ENCODE data around the gene FPR1.

Gene FPR1

DNA sequence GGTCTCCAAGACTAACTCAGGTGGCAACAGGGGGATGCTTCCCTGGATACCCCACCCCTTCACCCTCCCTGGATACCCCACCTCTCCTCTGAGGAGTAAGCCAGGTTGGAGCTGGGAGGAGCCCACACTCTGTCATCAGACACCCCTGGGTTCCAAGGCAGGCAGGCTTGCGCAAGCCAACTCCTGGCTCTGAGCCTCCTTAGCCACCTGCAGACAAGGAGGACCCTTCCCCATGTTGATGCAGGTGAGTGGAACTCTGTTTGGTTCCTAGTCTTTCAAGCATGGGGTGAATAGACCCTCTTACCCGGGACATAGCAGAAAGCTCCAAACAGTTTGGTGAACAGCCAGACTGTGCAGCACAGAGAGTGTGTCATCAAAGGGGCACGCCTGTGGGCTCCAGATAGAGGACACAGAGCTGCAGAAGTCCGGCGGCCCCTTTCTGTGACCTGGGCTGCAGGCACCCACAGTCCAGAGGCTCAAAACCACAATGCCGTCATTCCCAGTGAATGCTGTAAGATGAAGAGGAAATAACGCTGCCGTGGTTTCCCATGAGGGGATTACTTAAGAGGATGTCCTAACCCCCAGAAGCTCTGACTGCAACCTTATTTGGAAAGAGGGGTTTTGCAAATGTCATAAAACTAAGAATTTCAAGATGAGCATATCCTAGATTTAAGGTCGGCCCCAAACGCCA is 15.8 kb downstream of the FPR1 start:
- DNase-seq, result no peak

DNA sequence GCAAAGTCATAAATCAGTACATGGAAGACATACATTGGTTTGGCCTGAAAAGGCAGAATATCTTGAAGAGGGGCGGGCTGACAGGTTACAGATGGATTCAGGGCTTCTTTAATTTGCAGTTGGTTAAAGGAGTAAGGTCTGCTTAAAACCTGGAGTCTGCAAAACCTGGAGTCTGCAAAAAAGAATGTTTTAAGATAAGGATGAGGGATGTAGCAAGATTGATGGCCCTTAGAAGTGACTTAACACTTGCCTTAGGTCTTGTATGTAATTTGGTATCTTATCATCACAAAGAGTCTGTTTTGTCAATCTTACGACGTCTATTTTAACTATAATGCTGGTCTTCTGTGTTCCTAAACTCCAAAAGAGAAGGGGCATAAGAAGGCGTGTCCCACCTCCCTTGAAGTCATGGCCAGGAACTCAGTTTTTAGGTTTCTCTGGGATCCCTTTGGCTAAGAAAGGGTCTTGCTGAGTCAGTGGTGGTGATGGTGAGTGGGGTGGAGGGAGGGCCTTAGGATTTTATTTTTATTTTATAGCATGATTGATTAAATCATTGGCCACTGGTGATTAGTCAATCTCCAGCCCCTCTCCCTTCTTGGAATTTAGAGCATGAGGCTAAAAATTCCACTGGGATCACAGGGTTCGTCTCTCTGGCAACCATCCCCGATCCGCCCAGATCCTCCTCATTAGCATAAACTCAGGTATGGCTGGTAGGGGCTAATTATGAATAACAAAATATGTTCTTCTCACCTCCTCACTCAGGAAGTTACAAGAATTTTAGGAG is 17.7 kb downstream of the FPR1 start:
- no peak for DNase-seq

DNA sequence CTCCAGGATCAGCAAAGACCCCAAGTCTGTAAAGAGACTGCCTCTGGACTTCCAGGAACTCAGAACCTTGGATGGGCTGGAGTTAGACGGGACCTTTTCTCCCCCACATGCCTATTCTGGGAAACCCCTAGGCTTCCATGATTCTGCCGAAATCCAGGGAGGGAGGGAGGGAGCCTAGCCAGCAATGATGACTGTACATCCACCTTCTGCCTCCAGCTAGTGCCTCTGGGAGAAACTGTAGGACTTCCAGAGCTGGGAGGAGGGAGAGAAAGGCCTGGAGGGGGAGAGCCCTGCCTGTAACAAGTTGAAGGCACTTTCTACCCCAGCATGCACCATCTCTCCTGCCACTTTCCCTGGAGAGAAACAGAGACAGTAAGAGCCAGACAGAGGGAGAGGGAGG is 21.9 kb downstream of the FPR1 start:
- DNase-seq, result no peak

DNA sequence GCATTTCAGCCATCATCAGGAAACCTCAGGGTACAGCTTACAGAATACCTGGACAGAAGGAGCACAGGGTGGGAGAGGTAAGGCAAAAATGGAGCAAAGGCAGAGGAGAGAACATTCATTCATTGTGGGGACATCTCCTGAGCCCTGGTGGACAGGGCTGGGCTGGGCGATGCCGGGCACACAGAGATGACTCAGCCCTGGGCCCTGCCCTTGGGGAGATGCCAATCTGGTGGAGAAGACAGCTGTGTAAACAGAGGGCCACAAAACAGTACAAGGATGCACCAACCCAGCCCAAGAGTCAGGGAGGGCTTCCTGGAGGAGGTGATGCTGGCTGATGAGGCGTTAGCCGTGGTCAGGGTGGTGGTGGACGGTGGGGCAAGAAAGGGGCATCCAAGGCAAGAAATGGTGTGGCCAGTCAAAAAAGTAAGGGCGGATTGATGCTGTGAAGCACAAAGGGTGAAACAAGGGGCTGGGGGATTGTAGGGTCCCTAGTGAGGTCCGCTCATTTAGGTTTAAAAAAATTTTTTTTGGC is 24.3 kb downstream of the FPR1 start:
- DNase-seq, result no peak

DNA sequence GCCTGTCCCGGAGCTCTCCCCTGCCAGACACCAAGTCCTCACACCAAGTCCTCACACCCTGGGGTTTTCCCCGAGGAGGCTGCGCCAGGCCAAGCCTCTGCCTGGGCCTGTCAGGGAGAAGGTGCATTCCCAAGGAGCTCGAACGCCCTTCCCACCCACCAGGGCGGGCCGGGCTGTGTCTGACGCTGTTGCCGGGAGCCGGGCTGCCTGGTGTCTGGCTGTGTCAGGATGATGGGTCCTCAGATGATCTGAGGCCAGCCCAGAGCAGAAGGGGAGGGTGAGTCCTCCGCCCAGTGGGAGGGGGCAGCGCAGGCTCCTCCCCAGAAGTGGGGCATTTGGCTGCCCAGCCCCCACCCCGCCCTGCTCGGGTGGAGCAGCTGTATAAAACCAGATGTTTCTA is 25.6 kb downstream of the FPR1 start:
- no peak for DNase-seq

DNA sequence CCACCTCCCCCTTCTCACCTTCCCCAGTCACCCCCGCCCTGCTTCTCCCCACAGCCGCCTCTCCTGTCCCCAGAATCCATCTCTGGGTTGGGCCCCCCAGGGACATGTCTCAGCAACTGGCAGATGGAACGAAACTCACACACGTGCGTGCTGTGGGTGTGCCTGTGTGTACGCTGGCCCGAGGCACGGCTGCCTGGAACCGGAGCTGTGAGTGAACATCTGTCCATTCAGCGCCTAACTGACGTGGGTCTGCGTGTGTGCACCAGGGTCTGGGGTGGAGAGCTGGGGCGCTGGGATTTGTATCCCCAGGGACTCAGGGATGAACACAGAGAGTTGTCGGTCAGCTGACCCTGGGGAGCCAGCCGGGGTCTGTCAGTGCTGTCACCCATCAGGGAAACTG is 27.1 kb downstream of the FPR1 start:
- no peak for DNase-seq

DNA sequence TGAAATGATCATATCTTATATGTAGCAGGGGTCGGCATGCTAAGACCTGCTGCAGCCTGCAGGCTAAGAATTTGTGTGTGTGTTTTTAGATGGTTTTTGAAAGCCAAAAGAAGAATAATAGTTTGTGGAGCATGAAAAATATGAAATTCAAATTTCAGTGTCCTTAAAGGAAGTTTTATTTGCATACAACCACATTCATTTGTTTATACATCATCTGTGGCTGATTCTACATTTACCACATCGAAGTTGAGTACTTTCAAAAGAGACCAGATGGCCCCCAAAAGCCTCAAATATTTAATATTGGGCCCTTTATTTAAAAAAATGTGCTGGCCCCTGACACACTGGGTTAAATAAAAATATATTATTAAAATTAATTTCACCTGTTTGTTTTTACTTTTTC is 29.2 kb downstream of the FPR1 start:
- DNase-seq, result no peak

DNA sequence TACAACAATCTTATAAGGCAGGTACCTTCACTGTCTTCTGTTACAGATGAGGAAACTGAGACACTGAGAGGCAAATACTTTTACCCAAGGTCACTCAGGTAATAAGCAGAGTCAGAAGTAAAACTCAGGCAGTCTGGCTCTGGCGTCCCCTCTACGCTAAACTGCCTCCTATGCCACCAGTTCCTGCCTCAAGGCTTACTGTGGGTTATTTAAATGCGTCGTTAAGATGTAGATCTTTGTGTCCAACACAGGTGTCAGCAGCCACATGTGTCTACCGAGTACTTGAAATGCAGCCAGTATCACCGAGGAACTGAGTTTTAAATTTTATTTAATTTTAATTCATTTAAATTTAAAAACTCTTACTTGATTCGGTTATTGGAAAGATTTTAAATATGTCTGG is 29.8 kb downstream of the FPR1 start:
- DNase-seq, result no peak

DNA sequence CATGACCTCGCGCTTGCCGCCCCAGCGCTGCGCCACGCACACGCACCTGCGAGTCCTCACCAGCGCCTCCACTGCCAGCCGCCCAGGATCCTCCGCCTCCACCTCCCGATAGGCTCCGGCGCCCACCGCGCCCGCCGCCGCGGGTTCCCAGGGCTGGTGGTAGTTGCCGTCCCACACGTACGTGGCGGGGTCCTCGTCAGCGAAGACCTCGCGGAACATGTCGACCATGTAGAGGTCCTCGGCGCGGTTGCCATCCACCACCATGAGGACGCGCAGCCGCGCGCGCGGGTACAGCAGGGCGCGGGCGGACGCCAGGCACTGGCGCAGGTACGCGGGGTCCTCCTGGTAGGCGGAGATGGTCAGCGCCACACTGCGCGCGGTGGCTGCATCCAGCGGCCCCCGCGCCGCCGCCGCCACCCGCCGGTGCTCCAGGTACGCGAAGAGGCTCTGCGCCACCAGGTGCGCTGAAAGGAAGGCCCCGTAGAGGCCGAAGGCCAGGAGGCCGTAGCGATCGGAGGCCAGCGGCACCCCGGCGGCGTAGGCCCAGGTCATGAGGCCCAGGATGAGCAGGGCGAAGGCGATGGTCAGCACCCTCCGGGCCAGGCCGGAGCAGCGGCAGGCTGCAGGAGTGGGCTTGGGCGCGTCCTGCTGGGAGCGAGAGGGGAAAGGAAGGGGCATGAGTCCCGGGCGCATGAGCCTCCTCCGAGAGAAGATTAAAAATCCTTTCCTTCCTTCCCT is 32.3 kb downstream of the FPR1 start:
- no peak for DNase-seq

DNA sequence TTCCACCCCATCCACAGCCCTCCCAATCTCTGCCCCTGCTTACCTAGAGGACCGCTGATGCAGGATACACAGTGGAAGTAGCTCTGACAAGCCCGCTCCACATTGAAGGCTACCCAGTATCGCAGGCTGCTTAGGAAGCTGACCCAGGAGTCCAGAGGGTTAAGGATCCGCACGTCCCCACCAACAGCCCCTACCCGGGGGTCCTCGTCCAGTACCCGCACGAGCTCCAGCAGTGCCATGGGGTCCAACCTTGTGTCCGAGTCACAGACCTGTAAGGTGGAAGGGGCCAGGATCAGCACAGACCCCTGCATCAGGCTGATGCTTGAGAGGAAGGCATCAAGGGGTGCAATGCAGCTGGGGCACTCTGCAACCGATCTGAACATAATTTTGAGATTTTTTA is 34.8 kb downstream of the FPR1 start:
- no peak for DNase-seq

DNA sequence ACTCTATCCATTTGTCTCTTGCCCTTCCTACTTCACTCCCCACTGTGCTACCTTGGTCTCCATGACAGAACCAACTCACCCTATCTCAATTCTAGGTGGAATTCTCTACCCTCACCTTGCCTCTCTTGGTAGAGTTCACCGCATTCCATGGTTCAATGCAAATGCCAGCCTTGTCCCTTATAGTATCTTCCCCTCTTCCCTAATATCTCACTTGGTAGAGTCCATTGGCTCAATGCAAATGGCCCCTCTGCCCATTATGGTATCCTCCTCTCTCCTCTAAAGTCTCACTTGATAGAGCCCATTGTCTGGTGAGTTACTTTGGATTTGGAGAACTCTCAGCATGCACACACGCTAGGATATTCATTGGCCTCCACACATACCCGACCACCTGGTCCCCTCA is 35.8 kb downstream of the FPR1 start:
- no peak for DNase-seq

DNA sequence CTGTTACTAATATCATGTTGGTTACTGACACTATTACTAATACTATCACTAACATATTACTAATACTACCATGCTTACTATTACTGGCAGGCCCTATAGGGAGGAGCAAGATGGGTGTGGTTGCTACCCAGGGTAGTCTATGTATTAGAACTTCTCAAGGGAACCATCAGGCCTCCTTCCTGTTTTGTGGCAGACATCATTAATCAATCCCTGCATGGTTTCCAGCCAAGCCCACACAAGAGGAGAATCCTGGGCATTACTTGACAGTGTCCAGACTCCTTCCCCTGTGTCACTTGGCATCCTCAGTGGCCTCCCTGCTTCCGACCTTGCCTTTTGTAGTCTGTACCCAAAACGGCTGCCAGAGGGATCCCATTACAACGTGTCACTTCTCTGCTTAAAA is 36.8 kb downstream of the FPR1 start:
- DNase-seq, result no peak

DNA sequence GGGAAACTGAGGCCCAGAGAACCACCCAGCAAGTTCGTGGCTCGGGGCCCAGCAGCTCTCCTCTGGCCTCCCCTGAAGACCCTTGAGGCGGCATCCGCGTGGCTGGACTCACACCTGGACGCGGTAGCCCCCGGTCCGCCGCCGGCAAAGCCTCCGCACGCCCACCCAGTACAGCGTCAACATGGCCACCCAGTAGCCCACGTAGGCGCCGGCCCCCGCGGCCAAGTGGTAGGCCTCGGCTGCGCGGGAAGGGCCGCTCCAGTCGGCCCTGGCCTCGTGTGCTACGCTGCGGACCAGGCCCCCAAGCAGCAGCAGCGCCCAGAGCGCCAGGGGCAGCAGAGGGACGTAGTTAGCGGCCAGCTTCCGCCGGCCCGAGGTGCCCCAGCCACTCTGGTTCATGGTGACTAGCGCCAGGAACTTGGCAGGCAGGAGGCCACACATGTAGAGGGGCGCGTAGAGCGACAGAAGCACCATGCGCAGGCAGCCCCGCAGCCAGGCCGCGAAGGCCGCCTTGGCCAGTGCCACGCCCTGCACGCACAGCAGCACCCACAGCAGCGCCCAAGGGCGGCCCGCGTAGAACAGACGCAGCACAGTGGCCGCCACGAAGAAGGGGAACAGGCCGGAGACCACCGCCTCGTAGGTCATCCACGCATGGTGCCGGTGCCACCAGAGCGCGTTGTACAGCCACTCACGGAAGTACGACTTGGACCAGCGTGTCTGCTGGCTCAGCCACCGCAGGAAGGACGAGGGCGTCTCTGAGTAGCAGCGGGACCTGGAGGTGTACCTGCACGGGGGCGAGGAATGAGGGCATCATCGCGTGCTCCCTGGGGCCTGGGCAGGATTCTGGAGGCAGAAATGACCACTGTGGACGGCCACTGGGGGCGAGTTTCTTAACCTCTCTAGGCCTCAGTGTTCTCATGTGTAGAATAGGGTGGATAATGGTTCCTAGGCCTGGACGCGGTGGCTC is 38.1 kb downstream of the FPR1 start:
- no peak for DNase-seq

DNA sequence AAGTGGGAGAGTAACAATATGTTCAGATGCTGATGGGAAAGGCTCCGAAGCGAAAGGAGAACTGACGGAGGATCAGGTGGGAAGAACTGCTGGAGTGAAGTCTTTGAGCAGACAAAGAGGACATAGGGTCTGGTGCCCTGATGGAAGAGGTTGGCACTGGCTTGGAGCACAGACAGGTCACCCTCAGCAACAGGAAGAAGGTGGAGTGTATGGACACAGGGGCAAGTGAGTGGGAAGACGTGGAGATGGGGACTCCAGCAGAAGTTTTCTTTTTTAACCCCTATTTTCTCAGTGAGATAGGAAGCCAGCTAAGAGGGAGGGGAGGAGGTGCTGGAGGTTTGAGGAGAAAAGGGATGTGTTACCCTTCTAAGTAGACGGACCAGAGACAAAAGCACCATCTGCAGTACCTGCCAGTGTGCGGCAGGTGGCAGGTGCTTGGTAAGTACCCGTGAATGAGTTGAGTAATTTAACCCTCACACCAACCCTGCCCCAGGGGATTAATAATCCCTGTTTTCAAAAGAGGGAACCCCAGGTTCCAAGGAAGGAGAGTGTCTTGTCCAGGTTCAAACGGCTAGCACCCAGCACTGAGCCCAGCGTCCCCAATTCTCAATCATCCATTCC is 39.1 kb downstream of the FPR1 start:
- DNase-seq, result no peak

DNA sequence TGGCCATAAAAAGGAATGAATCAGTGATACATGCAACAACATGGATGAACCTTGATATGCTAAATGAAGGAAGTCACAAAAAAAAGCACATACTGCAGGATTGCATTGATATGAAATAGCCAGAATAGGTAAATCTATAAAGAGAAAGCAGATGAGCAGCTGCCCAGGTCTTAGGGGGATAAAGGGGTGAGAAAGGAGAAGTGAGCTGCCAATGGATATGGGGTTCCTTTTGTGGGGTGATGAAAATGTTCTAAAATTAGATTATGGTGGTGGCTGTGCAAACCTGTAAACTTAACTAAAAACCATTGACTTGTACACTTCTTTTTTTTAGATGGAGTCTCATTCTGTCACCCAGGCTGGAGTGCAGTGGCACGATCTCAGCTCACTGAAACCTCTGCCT is 40.0 kb downstream of the FPR1 start:
- DNase-seq, result no peak

DNA sequence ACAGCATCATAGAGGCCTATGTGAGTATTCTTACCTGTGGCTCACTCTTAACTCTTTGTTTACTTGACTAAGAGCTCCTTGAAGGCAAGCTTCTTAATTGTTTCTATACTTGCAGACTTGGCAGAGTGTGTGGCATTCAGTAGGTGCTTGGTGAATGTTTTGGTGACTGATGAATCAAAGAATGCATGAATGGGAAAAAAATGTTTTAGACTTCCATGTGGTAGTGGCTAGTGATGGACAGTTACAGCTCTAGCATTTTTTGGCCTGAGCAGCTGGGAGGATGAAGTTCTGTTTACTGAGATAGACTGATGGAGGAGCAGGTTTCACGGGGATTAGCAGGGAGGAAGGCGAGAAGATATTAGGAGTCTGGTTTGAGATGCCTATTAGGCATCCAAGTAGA is 41.5 kb downstream of the FPR1 start:
- DNase-seq, result no peak

DNA sequence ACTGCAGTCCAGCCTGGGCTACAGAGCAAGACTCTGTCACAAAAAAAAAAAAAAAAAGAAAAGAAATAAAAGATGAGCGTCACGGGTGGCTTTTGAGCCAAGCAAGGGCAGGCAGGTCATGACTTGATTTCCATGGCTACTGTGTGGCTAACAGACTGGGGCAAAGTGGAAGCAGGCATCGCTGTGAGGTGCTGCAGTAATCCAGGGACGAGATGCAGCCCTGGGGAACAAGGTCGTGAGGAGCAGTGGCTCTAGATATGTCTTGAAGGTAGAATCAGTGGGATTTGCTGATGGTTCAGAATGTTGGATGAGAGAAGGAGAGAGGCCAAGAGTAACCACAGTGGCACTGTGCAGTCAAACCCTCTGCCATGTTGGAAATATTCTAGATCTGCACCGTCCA is 42.1 kb downstream of the FPR1 start:
- no peak for DNase-seq

DNA sequence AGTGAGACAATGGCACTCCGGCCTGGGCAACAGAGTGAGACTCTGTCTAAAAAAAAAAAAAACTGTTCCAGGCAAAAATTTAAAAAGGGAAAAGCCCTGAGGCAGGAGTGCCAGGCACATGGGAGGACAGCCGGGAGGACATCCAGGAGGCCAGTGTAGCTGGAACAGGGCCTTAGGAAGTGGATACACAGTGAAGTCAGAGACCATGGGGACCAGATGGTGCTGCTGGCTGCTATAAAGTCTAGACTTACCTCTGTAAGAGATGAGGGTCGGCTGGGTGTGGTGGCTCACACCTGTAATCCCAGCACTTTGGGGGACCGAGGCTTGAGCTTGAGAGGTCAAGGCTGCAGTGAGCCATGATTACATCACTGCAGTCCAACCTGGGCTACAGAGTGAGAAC is 42.9 kb downstream of the FPR1 start:
- DNase-seq, result no peak

DNA sequence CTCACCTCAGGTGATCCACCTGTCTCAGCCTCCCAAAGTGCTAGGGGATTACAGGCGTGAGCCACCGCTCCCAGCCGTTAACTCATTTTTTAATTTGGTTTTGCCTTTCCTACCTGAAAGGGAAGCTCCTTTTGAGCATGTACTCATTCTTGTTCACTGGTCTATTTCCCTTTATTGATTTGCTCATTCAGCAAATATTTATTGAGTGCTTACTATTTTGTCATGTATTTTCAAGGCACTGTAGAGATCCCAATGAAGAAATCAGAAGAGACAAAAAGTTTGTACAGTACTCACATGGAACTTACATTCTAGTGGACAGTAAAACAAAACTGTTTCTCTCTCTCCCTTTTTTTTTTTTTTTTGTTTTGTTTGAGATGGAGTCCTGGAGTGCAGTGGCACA is 44.8 kb downstream of the FPR1 start:
- no peak for DNase-seq

DNA sequence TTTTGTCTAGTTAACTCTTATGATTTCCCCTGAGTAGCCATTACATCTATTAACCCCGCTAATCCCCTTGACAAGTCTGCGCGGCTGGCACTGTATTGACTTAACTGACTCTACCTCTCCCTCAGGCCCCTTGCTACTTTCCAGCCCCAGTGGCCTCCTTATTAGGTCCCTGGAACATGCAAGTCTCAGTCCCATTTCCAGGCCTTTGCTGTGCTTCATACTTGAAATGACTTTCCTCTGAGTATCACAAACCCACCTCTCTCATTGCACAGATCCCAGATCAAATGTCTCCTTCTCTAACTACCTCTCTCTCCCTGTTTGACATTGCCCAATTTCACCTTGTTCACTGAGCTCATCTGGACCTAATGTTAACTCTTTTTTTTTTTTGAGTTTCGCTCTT is 45.4 kb downstream of the FPR1 start:
- no peak for DNase-seq

DNA sequence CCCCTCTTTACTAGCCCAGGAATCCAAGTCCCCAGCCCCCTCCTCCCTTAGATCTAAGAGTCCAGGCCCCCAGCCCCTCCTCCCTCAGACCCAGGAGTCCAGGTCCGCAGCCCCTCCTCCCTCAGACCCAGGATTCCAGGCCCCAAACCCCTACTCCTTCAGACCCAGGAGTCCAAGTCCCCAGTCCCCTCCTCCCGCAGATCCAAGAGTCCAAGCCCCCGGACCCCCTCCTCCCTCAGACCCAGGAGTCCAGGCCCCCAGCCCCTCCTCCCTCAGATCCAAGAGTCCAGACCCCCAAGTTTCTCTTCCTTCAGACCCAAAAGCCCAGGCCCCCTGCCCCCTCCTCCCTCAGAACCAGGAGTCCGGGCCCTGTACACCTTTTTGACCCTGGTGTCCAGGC is 47.1 kb downstream of the FPR1 start:
- DNase-seq, result no peak

All from NCI-H748 treated with DMSO at 0.1 percent for 48 hours (cell line).